Erythroblast (primary cell): ENCODE data around the gene FAM8A1.
A peak's percentile ranks its signal among the peaks of the same experiment; 100 is the strongest.

Source experiments
- DNase-seq, 2 experiments: peaks; one replicate each; lab custom pipeline; 2025; lab: John Stamatoyannopoulos, UW
- GATA1 ChIP-seq: IDR thresholded peaks from 2 replicates; pipeline ENCODE4 v1.6.1; 2011; ENCODE audit warnings: low read depth, mild to moderate bottlenecking, control low read depth, low read length, moderate library complexity
- POLR2A ChIP-seq: IDR thresholded peaks from 2 replicates; pipeline ENCODE4 v1.6.1; 2011; ENCODE audit warnings: mild to moderate bottlenecking, low read length

Gene FAM8A1, protein sequence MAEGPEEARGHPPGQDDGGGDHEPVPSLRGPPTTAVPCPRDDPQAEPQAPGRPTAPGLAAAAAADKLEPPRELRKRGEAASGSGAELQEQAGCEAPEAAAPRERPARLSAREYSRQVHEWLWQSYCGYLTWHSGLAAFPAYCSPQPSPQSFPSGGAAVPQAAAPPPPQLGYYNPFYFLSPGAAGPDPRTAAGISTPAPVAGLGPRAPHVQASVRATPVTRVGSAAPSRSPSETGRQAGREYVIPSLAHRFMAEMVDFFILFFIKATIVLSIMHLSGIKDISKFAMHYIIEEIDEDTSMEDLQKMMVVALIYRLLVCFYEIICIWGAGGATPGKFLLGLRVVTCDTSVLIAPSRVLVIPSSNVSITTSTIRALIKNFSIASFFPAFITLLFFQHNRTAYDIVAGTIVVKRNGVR

DNA sequence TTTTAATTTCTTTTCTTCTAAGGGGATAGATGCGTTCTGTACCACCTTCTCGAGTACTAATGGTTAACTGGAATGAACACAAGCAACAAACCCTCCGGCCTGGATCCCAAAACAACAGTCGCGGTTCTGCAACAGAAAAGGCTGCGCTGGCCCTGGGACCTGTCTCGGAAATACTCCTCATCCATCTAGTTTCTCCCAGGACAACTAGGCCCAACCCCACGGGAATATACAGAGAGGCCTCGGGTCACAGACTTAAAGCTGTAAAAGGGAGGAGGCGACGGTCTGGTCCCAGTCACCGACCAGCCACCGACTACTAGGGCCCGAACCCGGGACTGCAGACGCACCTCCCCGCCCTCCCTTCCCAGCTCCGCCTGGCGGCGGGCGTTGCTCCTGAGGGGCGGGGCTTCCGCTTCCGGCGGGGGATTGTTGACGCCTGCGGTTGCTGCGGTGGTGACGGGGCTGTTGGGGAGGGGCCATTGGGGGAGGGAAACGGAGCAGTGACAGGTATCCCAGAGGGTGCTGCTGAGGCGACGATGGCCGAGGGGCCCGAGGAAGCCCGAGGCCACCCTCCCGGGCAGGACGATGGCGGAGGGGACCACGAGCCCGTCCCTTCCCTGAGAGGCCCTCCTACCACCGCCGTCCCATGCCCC, at the start of gene FAM8A1:
TSS of gene FAM8A1 (plus strand) at position 426 of the 650 bp plus-strand sequence. CDS start at position 534, 108 bp downstream.
- TF ChIP-seq GATA1 (no peak), POLR2A (peak; percentile 72)
- peak; percentile 94 to 96 for DNase-seq

DNA sequence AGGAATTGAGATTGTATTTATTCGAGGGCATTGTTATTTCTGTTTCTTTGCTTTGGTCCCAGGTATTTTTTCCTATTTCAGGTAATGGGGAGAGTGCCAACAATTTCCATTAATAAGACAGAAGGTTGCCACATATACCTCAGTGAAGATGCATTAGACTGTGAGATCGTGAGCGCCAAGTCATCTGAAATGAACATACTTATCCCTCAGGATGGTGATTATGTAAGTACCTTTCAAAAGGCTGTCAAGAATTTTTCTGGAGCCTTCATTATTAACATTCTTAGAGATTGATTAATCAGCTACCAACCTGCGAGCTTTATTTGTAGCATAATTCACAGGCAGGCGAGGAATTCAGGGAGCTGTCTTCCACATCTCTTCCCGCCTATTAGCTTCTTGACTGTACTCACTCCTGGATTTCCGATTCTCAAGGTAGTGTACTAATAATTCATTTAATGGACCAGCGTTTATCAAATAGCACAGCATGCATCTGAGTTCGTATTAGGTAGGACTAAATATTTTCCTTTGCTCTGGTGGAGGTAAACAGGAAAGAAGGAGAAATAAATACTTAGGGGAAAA, 48.6 kb upstream of the FAM8A1 start:
- TF ChIP-seq POLR2A = no peak
- TF ChIP-seq GATA1 = no peak
- DNase-seq = no peak

DNA sequence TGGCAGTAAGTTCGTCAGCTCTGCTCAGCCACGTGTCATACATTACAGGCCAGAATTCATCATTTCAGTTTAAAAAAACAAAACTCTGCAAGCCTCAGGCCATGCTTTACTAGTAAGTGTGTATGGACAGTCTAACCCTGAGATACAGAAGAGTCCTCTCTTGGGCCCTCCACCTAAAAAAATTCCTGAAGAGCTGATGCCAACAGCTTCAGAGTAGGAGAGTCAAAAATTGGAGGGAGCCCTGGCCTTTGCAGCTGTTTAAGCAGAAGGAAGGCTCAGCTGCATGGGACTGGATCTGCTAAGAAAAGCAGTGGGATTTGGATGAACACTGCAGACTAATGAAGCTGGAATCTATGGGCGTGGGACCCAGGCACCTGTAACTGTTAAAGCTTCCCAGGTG, 47.2 kb upstream of the FAM8A1 start:
- no peak for DNase-seq
- TF ChIP-seq POLR2A (no peak), GATA1 (no peak)

- no peak for TF ChIP-seq GATA1
- no peak for TF ChIP-seq POLR2A
- no peak for DNase-seq
These were observed 44.1 kb upstream of the FAM8A1 start for GRCh38 chr6:17556014-17556413.

- no peak for DNase-seq
- TF ChIP-seq POLR2A = no peak
- TF ChIP-seq GATA1 = no peak
These were observed 37.5 kb upstream of the FAM8A1 start for GRCh38 chr6:17562636-17563035.

DNA sequence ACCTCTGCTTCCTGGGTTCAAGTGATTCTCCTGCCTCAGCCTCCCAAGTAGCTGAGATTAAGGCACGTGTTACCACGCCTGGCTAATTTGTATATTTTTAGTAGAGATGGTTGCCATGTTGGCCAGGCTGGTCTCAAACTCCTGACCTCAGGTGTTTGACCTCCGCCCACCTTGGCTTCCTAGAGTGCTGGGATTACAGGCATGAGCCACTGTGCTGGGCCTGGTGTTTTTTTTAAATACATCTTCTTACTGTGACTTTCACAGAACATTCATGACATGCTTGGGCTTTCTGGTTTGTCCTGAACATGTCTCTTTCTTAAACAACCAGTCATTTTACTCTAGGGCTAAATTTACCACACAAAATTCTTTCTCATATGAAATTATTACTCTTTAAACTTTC, 34.7 kb upstream of the FAM8A1 start:
- TF ChIP-seq GATA1 (no peak), POLR2A (no peak)
- DNase-seq = no peak

GRCh38 chr6:17574866-17575560, 25.1 kb upstream of the FAM8A1 start:
- no peak for DNase-seq
- TF ChIP-seq GATA1 = no peak
- TF ChIP-seq POLR2A = no peak

DNA sequence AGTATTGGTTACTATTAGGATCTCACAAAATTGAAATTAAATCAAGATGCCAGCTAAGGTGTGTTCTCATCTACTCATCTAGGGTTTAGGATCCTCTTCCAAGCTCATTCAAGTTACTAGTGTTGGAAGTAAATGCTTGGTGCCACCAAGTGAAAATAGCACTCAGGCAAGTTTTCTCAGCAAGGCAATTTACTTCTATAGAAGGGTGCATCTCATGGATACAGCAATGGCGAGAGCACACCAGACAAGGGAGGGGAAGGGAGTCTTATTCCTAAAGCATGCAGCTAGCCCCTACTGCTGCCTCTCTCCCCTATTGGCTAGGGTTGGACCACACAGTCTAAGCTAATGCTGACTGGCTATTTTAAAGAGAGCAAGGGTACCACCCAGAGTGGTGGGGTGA, 23.0 kb upstream of the FAM8A1 start:
- TF ChIP-seq POLR2A = no peak
- no peak for TF ChIP-seq GATA1
- DNase-seq = no peak

DNA sequence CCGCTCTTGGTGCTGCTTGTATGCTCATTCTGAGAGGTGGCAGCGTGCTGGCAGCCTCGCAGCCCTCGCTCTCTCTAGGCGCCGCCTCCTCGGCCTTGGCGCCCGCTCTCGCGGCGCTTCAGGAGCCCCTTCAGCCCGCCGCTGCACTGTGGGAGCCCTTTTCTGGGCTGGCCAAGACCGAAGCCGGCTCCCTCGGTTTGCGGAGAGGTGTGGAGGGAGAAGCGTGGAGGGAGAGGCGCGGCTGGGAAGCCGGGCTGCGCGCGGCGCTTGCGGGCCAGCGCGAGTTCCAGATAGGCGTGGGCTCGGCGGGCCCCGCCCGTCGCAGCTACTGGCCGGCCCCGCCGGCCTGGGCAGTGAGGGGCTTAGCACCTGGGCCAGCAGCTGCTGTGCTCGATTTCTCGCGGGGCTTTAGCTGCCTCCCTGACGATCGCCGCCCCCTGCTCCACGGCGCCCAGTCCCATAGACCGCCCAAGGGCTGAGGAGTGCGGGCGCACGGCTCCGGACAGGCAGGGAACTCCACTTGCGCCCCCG, 19.5 kb upstream of the FAM8A1 start:
- peak; percentile 36 to 67 for DNase-seq
- TF ChIP-seq POLR2A (no peak), GATA1 (no peak)

- peak in 1 of 2 experiments; percentile 7 for DNase-seq
These were observed 18.8 kb upstream of the FAM8A1 start for GRCh38 chr6:17581282-17581681.

- no peak for DNase-seq
- TF ChIP-seq GATA1 (no peak), POLR2A (no peak)
These were observed 16.3 kb upstream of the FAM8A1 start for GRCh38 chr6:17583811-17584210.

- no peak for TF ChIP-seq GATA1
- TF ChIP-seq POLR2A = no peak
- DNase-seq = peak; percentile 52 to 62
These were observed 15.8 kb upstream of the FAM8A1 start for GRCh38 chr6:17584241-17584803.
